Kidney (tissue), 14 donors: Measurements from ENCODE around the gene KLC3. TPM values are rescaled to one million over a fixed set of nuclear protein-coding genes. Genes with fewer than 3 reads are reported as not detected.
A peak's percentile ranks its signal among the peaks of the same experiment; 100 is the strongest.

ENCODE experiments used
- DNase-seq, 5 donors: peaks; one replicate each; pipeline ENCODE4 v3.0.0-alpha.2; 2013 to 2020
- FAIRE-seq: peaks from 2 replicates; lab custom pipeline; 2012; peaks lifted over from hg19 to GRCh38; lab: Jason Lieb, UNC
- H3K27ac ChIP-seq, 2 donors: one replicate each; pipeline ENCODE4 v1.7.0; 2013; ENCODE audit warnings: low read depth in 2 of 2, low read length in 2 of 2, inconsistent platforms in 1 of 2
- H3K27me3 ChIP-seq: one replicate; pipeline ENCODE4 v1.7.1; 2013; ENCODE audit warnings: low read length, inconsistent platforms; ENCODE audit not compliant: control insufficient read depth, insufficient read depth
- H3K36me3 ChIP-seq, 3 donors: one replicate each; pipeline versions ENCODE4 v1.7.0 to v1.7.1; 2013; ENCODE audit warnings: low read length in 3 of 3, control low read depth in 1 of 3, inconsistent platforms in 1 of 3; ENCODE audit not compliant: insufficient read depth in 3 of 3, control insufficient read depth in 2 of 3
- H3K4me1 ChIP-seq, 3 donors: one replicate each; pipeline versions ENCODE4 v1.7.0 to v1.7.1; 2013; ENCODE audit warnings: low read length in 3 of 3, inconsistent platforms in 1 of 3, low read depth in 1 of 3; ENCODE audit not compliant: control insufficient read depth in 2 of 3, insufficient read depth in 2 of 3
- H3K4me3 ChIP-seq, 3 donors: one replicate each; pipeline versions ENCODE4 v1.7.0 to v1.8.1; 2013; ENCODE audit warnings: low read length in 3 of 3, control low read depth in 1 of 3, inconsistent platforms in 1 of 3
- H3K9ac ChIP-seq, 3 donors: one replicate each; pipeline versions ENCODE4 v1.7.0 to v1.7.1; 2013; ENCODE audit warnings: low read length in 3 of 3, control low read depth in 1 of 3, inconsistent platforms in 1 of 3
- H3K9me3 ChIP-seq, 3 donors: one replicate each; pipeline versions ENCODE4 v1.7.0 to v1.7.1; 2013; ENCODE audit warnings: low read length in 3 of 3, control low read depth in 1 of 3, inconsistent platforms in 1 of 3; ENCODE audit not compliant: control insufficient read depth in 2 of 3, insufficient read depth in 1 of 3
- intact Hi-C: fragments of 100-400 bp; cut with DNase I; formaldehyde crosslinking; loops from one replicate; pipeline ENCODE4 v1.11.1; 2022
- polyA plus RNA-seq: library from polyadenylated mRNA; stranded (reverse); fragments of 350-450 nt; fragmentation: Illumina TruSeq; extraction: RNeasy Lipid Tissue Mini Kit (QIAGEN cat#74804); gene quantifications from one replicate; pipeline ENCODE4 v1.2.3, GENCODE V29; 2014; ENCODE audit warnings: low read depth, low replicate concordance; ENCODE audit not compliant: insufficient read depth
- total RNA-seq: library from RNA; stranded (reverse); fragmentation: NEBNext Ultra II Directional; extraction: Animal tissue kit (Norgen Biotek cat#: 25700); gene quantifications from one replicate; pipeline ENCODE4 v1.2.1, GENCODE V29; 2021
- TF ChIP-seq, protein P1 (sequence below): IDR thresholded peaks from 3 replicates; pipeline ENCODE4 v1.5.1; 2012; ENCODE audit warnings: mild to moderate bottlenecking, moderate library complexity, borderline replicate concordance; ENCODE audit not compliant: insufficient read depth; ENCODE audit errors: extremely low read depth
- donor health status: control.
- donor health status: control.
- donor health status: control.
- donor health status: control.
- donor health status: control.
- donor health status: DM: yes; HTN: yes; CAD: no.
- donor health status: Normal renal cell carcinoma (clear cell type).

KLC3 gene
- total and polyA plus RNA-seq, 2 donors from 2014 or later = 3.3 to 4.5 TPM

DNA sequence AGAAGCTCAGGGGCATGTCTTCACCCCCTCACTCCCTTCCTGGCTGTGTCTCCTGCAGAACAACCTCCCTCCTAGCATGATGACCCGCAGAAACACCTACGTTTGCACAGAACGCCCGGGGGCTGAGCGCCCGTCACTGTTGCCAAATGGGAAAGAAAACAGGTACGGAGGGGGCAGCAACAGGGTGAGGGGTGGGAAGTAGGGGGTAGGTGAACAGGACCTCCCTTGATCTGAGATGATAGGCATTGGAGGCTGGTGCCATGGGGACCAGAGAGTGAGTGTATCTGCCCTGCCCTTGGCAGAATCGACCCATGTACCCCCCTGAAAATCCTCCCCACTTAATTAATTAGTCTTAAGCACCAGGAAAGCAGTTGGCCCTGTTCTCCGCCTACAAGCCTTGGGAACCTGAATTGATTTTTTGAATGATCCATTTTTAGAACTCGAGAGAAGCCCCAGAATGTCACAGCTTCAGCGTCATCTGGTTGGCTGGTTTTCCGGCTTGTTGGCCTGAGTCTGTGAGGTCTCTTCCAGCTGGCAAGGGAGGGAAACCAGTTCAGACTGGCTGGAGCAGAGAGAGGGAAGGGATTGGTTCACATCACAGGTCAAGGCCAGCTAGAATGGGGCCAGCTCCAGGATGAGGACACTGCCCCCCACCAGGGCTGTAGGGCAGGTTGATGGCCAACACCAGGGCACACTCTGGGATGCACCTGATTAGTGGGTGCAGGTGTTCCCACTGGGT, 46.1 kb upstream of the KLC3 start:
- Histone ChIP-seq H3K4me3 (no peak overlapping the region), H3K27me3 (no peaks in the 10 kb centered on the region), H3K9ac (no peak overlapping the region), H3K4me1 (peaks cover 0 to 2% (median 0%) of the 10 kb centered on the region in 3 donors), H3K36me3 (peaks cover 2 to 7% (median 3%) of the 10 kb centered on the region in 3 donors), H3K27ac (no peak overlapping the region), H3K9me3 (peaks cover 0 to 4% (median 0%) of the 10 kb centered on the region in 3 donors)
- TF ChIP-seq, protein P1, sequence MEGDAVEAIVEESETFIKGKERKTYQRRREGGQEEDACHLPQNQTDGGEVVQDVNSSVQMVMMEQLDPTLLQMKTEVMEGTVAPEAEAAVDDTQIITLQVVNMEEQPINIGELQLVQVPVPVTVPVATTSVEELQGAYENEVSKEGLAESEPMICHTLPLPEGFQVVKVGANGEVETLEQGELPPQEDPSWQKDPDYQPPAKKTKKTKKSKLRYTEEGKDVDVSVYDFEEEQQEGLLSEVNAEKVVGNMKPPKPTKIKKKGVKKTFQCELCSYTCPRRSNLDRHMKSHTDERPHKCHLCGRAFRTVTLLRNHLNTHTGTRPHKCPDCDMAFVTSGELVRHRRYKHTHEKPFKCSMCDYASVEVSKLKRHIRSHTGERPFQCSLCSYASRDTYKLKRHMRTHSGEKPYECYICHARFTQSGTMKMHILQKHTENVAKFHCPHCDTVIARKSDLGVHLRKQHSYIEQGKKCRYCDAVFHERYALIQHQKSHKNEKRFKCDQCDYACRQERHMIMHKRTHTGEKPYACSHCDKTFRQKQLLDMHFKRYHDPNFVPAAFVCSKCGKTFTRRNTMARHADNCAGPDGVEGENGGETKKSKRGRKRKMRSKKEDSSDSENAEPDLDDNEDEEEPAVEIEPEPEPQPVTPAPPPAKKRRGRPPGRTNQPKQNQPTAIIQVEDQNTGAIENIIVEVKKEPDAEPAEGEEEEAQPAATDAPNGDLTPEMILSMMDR = no peak
- no peak for FAIRE-seq
- intact Hi-C loops = no loop called here
- peak in 1 of 5 donors; percentile 34 for DNase-seq

DNA sequence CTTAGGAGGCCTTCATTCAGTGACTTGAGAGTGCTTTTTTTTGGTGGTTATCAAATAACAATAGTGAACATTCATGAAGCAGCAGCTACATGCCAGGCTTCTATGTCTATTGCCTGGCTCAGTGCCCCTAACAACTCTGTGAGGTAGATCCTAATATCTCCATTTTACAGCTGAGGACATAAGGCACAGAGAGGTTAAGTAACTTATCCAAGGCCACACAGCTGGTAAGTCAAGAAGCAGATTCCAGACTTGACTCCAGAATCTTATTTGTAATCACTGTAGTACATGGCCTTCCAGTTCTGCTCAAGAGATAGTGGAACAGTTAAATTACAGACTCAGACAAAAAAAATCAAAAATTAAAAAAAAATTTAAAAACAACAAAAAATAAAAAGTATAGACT, 44.7 kb upstream of the KLC3 start:
- TF ChIP-seq, protein P1 = no peak
- Histone ChIP-seq H3K9ac (no peak overlapping the region), H3K27ac (no peak overlapping the region), H3K27me3 (no peaks in the 10 kb centered on the region), H3K9me3 (peaks cover 0 to 4% (median 0%) of the 10 kb centered on the region in 3 donors), H3K4me1 (peaks cover 0 to 2% (median 0%) of the 10 kb centered on the region in 3 donors), H3K36me3 (peaks cover 2 to 5% (median 5%) of the 10 kb centered on the region in 3 donors), H3K4me3 (no peak overlapping the region)
- intact Hi-C loops = no loop called here
- FAIRE-seq = no peak
- no peak for DNase-seq

DNA sequence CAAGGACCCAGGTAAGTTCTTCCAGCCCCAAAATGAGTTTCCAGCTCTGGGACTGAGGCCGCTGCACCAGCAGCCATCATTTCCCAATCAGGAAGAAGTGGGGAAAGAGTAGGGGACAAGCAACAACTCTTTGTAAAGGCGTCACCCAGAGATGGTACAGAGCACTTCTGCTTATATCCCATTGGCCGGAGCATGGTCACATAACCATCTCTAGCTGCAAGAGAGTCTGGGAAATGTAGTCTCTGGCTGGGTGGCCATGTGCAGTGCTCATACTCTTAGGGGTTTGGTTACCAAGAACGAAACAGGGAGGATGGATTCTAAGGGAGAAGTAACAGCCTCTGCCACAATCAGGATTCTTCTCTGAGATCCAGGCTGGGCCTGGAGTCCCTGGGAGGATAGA, 44.2 kb upstream of the KLC3 start:
- DNase-seq (no peak), FAIRE-seq (no peak)
- H3K27me3 ChIP-seq = no peaks in the 10 kb centered on the region
- peaks cover 2 to 5% (median 5%) of the 10 kb centered on the region in 3 donors for H3K36me3 ChIP-seq
- H3K27ac ChIP-seq = no peak overlapping the region
- H3K9ac ChIP-seq = no peak overlapping the region
- H3K9me3 ChIP-seq = peaks cover 0 to 4% (median 0%) of the 10 kb centered on the region in 3 donors
- H3K4me1 ChIP-seq = peaks cover 0 to 2% (median 0%) of the 10 kb centered on the region in 3 donors
- intact Hi-C loops = no loop called here
- TF ChIP-seq, protein P1 = no peak
- no peak overlapping the region for H3K4me3 ChIP-seq
